Esophagus squamous epithelium (tissue), 5 donors: ENCODE results near the gene LENG9. TPM values are rescaled to one million over a fixed set of nuclear protein-coding genes. Genes with fewer than 3 reads are reported as not detected.
"Not testable (repeated sequence)": the region's sequence is repeated elsewhere in the genome, so short reads cannot be mapped to it uniquely, and the experiment has no call there.

Experiments used
- DNase-seq: peaks from one replicate; lab custom pipeline; 2025; lab: John Stamatoyannopoulos, UW
- H3K27ac ChIP-seq, 4 donors: fragments of 200-600 bp; sonication (generic); one replicate each; pipeline ENCODE4 v1.5.1; 2016 to 2019; ENCODE audit warnings: mild to moderate bottlenecking in 1 of 4
- H3K27me3 ChIP-seq, 4 donors: fragments of 200-600 bp; sonication (generic); 1 replicate in 3 of 4; 2 replicates in 1 of 4; pipeline versions ENCODE4 v1.5.1 to v1.6.0; 2017 to 2021; ENCODE audit warnings: antibody characterized with exemption in 1 of 4
- H3K36me3 ChIP-seq, 3 donors: fragments of 200-600 bp; sonication (generic); one replicate each; pipeline ENCODE4 v1.5.1; 2016 to 2019
- H3K4me1 ChIP-seq, 3 donors: fragments of 200-600 bp; sonication (generic); one replicate each; pipeline ENCODE4 v1.5.1; 2017 to 2019
- H3K4me3 ChIP-seq, 4 donors: fragments of 200-600 bp; sonication (generic); 1 replicate in 3 of 4; 2 replicates in 1 of 4; pipeline ENCODE4 v1.5.1; 2016 to 2019; ENCODE audit warnings: mild to moderate bottlenecking in 2 of 4, moderate library complexity in 1 of 4
- H3K9me3 ChIP-seq, 3 donors: fragments of 200-600 bp; sonication (generic); one replicate each; pipeline ENCODE4 v1.5.1; 2016 to 2019
- POLR2A ChIP-seq, 4 donors: fragments of 450-650 bp; IDR thresholded peaks; one replicate each; pipeline ENCODE4 v1.6.1; 2017; ENCODE audit warnings: antibody characterized with exemption in 4 of 4, mild to moderate bottlenecking in 4 of 4, moderate library complexity in 3 of 4
- WGBS, 2 donors: methylation state at CpG; one replicate each; pipeline ENCODE4 v1.1.5; 2018; 5-methylcytosine and 5-hydroxymethylcytosine counted together
- intact Hi-C: fragments of 100-400 bp; cut with DNase I; formaldehyde crosslinking; loops from one replicate; pipeline ENCODE4 v1.15.0; 2022
- total RNA-seq, 4 donors: library from RNA; depleted of rRNA; stranded (reverse); fragments of >200 nt; gene quantifications; one replicate each; pipeline ENCODE4 v1.1.0, GENCODE V29; 2016
- TF ChIP-seq, protein P1 (sequence below), 6 experiments: fragments of 450-650 bp in 4 of 6; fragments of 200-600 bp in 2 of 6; sonication (generic) in 2 of 6; IDR thresholded peaks; one replicate each; pipeline ENCODE4 v1.5.1; 2016 to 2019; ENCODE audit warnings: antibody characterized with exemption in 6 of 6, mild to moderate bottlenecking in 4 of 6, moderate library complexity in 4 of 6
- donor health status: DM: yes; HTN: yes; CAD: no.

The LENG9 gene
- total RNA-seq, 4 donors from 2014 or later = 8.1 to 13.1 (median 10.1) TPM

DNA sequence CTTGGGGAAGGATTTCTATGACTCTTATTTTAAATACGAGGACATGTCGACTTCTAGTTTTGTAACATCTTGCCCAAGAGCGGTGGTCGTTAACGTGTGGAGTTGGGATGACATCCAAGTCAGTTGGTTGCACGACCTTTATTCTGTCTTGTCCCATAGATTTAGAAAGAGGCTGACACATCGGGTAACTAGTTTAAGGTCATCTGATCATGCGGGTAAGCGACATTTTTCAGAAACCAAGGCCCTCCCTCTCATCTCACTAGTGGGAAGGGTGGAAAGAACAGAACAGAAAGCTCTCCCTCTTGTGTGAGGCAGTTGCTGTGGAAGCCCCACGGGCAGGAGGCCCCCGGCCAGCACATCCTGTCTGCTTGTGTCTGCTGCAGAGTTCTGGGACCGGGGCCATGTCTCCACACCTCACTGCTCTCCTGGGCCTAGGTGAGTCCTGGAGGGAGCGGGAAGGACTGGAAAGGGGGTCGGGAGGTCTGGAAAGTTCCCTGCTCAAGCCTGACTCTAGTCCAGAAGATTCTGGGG, 39.0 kb upstream of the LENG9 start, which contains the start of gene LAIR2:
Gene LAIR2 (plus strand): TSS at position 314 of the 531 bp plus-strand sequence. CDS start 88 bp downstream, at position 402.
- no peak for DNase-seq
- intact Hi-C loops = no loop called here
- 57 to 65% methylated on average over 11 to 14 of the region's 14 CpGs for WGBS, 2 donors

DNA sequence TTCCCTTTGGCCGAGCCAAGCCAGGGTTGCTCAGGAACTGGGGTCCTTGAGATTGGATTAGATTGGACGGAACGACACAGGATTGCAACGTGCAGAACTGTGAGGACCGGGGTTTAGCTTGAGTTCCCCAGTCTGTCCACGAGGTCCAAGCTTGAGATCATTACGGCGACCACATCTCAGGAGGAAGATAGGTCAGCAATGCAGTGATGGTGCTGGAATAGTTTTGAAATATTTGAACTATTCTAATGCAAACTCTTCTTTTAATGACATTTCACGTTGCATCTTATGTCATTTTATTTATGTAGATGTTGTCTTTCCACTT, 34.8 kb upstream of the LENG9 start:
- WGBS, 2 donors = 63 to 84% methylated on average over 8 of the region's 9 CpGs
- intact Hi-C loops, H3K4me1 ChIP-seq, H3K4me3 ChIP-seq, DNase-seq, H3K27ac ChIP-seq, H3K9me3 ChIP-seq, H3K36me3 ChIP-seq: not testable (repeated sequence)
- H3K27me3 ChIP-seq = peaks cover 0 to 41% (median 0%) of the 10 kb centered on the region in 4 donors

More for the DNA sequence above, 39.0 kb upstream of the LENG9 start, which contains the start of gene LAIR2:
- Histone ChIP-seq H3K36me3 (no peaks in the 10 kb centered on the region), H3K4me3 (no peak within 1 kb of the TSS), H3K9me3 (no peaks in the 10 kb centered on the region), H3K27ac (no peak within 1 kb of the TSS), H3K4me1 (no peaks in the 10 kb centered on the region), H3K27me3 (peaks cover 0 to 35% (median 0%) of the 10 kb centered on the region in 4 donors)
- TF ChIP-seq, protein P1, sequence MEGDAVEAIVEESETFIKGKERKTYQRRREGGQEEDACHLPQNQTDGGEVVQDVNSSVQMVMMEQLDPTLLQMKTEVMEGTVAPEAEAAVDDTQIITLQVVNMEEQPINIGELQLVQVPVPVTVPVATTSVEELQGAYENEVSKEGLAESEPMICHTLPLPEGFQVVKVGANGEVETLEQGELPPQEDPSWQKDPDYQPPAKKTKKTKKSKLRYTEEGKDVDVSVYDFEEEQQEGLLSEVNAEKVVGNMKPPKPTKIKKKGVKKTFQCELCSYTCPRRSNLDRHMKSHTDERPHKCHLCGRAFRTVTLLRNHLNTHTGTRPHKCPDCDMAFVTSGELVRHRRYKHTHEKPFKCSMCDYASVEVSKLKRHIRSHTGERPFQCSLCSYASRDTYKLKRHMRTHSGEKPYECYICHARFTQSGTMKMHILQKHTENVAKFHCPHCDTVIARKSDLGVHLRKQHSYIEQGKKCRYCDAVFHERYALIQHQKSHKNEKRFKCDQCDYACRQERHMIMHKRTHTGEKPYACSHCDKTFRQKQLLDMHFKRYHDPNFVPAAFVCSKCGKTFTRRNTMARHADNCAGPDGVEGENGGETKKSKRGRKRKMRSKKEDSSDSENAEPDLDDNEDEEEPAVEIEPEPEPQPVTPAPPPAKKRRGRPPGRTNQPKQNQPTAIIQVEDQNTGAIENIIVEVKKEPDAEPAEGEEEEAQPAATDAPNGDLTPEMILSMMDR (IDR thresholded peaks at IDR 0.05) = no peak
- no peak for TF ChIP-seq POLR2A (IDR thresholded peaks at IDR 0.05)

DNA sequence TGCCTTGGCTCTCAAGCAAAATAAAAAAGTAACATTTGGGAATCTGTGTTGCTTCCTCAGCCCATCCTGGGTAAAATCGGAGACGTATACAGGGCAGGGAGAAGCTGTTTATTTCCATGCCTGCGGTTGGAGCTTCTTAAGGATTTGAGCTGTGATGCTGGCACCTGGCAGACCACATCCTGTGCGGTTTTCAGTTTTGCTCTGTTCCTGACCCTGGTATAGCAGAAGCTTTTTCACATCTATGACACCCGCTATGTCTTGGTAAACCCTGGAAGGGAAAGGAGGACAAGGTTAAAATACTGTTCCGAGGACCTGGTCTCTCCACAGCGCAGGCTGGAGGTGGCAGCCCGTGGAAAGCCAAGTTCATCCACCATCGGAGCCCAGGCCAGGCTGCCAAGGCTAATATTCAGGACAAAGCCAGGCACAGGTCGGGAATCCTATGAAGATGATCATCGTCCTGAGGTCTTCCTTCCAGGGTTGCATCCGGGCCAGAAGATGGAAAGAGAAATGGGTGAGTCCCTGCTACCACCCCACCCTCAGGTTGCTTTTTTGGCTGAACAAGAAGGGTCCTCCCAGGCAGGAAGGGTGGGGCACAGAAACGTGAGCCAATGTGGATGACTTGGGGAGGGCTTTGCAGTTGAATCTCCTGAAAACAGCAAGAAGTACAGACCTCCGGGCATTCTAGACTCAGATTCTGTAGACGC, 34.3 kb upstream of the LENG9 start:
- DNase-seq, H3K36me3 ChIP-seq, H3K4me1 ChIP-seq, H3K4me3 ChIP-seq, H3K27ac ChIP-seq, intact Hi-C loops, H3K9me3 ChIP-seq: not testable (repeated sequence)
- H3K27me3 ChIP-seq = peaks cover 0 to 39% (median 0%) of the 10 kb centered on the region in 4 donors
- 53 to 68% methylated on average over 3 of the region's 15 CpGs for WGBS, 2 donors

DNA sequence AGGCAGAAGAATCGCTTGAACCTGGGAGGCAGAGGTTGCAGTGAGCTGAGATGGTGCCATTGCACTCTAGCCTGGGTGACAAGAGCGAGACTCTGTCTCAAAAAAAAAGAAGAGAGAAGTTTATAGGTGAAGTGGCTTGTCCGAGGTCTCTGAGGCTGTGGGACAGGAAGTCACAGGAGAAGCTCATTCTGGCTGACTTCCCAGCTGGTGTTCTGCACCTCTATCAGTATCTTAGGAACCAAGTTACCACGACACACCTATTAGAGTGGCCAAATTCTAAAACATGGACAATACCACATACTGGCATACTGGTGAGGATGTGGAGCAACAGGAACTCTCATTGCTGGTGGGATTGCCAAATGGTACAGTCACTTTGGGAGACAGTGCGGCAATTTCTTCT, 31.7 kb upstream of the LENG9 start:
- H3K9me3 ChIP-seq, H3K36me3 ChIP-seq, H3K4me1 ChIP-seq, DNase-seq, H3K27ac ChIP-seq, H3K4me3 ChIP-seq, intact Hi-C loops: not testable (repeated sequence)
- peaks cover 0 to 44% (median 0%) of the 10 kb centered on the region in 4 donors for H3K27me3 ChIP-seq
- 62% methylated on average over 4 to 5 of the region's 5 CpGs for WGBS, 2 donors

DNA sequence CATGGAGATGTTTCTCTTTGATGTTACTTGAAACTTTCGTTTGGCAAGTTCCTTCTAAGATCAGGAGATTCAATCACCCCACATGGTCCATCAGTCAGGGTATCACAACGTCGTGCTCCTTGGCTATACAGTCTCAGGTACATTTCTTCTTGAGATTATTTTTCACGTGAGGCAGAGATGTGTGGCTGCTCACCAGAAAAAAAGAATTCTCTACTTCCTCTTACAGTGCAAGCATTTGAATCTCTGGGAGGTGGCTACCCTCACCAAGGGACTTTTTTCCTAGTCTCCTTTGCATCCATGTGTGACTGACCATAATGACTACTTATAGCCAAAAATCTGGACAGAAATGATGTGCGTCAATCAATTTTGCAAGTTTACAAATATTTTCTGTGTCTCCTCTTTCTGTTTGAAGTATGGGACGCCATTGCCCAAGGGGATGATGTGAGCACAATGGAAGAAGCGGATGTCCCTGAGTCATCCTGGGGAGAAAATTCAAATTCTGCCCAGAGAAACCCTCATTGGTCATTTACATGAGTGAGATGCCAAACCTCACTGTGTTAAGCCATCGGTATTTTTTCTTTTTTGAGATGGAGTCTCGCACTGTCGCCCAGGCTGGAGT, 30.5 kb upstream of the LENG9 start:
- Histone ChIP-seq H3K4me3 (no peak overlapping the region), H3K36me3 (no peaks in the 10 kb centered on the region), H3K4me1 (no peaks in the 10 kb centered on the region), H3K27ac (no peak overlapping the region), H3K27me3 (peaks cover 0 to 44% (median 0%) of the 10 kb centered on the region in 4 donors), H3K9me3 (no peaks in the 10 kb centered on the region)
- intact Hi-C loops = no loop called here
- WGBS, 2 donors = 52 to 60% methylated on average over 9 to 10 of the region's 10 CpGs
- no peak for DNase-seq
- TF ChIP-seq, protein P1 (IDR thresholded peaks at IDR 0.05) = no peak
- TF ChIP-seq POLR2A (IDR thresholded peaks at IDR 0.05) = no peak

DNA sequence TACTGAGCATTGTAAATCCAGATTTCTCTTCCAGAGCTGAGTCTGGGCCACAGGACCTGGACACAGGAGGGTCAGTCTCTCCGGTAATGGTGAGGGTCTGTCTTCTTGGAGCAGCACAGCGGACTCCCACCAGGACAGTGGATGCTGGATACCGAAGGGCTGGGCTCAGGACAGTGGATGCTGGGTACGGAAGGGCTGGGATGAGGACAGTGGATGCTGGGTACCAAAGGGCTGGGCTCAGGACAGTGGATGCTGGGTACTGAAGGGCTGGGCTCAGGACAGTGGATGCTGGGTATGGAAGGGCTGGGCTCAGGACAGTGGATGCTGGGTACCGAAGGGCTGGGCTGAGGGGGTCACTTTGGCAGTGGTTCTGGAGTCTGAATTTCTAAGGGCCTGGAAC, 29.5 kb upstream of the LENG9 start:
- intact Hi-C loops, H3K4me1 ChIP-seq, H3K36me3 ChIP-seq, H3K27ac ChIP-seq, DNase-seq, H3K4me3 ChIP-seq, H3K9me3 ChIP-seq: not testable (repeated sequence)
- 51 to 86% methylated on average over 4 of the region's 5 CpGs for WGBS, 2 donors
- H3K27me3 ChIP-seq = peaks cover 0 to 44% (median 0%) of the 10 kb centered on the region in 4 donors

DNA sequence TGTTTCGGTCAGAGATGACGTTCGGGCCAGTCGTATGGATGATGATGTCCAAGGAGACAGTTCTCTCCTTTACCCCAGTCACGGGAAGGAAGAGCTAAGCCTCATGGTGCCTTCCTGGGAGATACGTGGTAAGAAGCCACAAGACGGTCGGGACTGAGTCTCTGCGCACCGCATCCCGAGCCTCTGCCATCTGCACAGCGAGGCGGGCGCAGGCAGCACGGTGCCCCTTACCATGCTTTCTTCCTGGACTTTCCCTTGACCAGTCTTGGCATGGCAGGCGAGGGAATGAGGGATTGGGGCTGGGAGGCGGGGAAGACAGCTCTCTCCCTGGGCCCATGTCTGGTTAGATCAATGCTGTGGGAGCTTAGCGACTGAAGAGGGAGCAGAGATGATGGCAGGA, 29.0 kb upstream of the LENG9 start:
- H3K4me1 ChIP-seq = no peaks in the 10 kb centered on the region

More for the DNA sequence above, 29.0 kb upstream of the LENG9 start:
- H3K27ac ChIP-seq = no peak overlapping the region
- intact Hi-C loops = no loop called here
- DNase-seq = no peak
- 77 to 83% methylated on average over 8 to 11 of the region's 18 CpGs for WGBS, 2 donors
- H3K27me3 ChIP-seq = peaks cover 0 to 44% (median 0%) of the 10 kb centered on the region in 4 donors
- no peaks in the 10 kb centered on the region for H3K36me3 ChIP-seq
- no peak overlapping the region for H3K4me3 ChIP-seq
- no peak for TF ChIP-seq POLR2A (IDR thresholded peaks at IDR 0.05)
- TF ChIP-seq, protein P1 (IDR thresholded peaks at IDR 0.05) = no peak
- no peaks in the 10 kb centered on the region for H3K9me3 ChIP-seq
